ENCODE measurements around the gene GFPT2.

The GFPT2 gene

GRCh38 chr5:180370861-180371641 lies 17.9 kb upstream of the GFPT2 start:
- no peak for DNase-seq (ENCODE audit: low read depth)

GRCh38 chr5:180367991-180368390 lies 14.9 kb upstream of the GFPT2 start:
- no peak overlapping the region for H3K4me3 ChIP-seq (ENCODE audit: low read depth, low read length)
- DNase-seq (ENCODE audit: low read depth) = no peak
- TF ChIP-seq CTCF (IDR thresholded peaks at IDR 0.05; ENCODE audit: low read depth, low read length) (no peak), POLR2A (IDR thresholded peaks at IDR 0.05; ENCODE audit: extremely low read depth, insufficient read length) (no peak), MAX (IDR thresholded peaks at IDR 0.05; ENCODE audit: low read depth, low read length) (no peak), MYC (IDR thresholded peaks at IDR 0.05; ENCODE audit: low read depth, low read length) (no peak)

More at GRCh38 chr5:180370861-180371641, 17.9 kb upstream of the GFPT2 start:
- no peak overlapping the region for H3K4me3 ChIP-seq (ENCODE audit: low read depth, low read length)
- TF ChIP-seq MYC (IDR thresholded peaks at IDR 0.05; ENCODE audit: low read depth, low read length) (no peak), POLR2A (IDR thresholded peaks at IDR 0.05; ENCODE audit: extremely low read depth, insufficient read length) (no peak), MAX (IDR thresholded peaks at IDR 0.05; ENCODE audit: low read depth, low read length) (no peak), CTCF (IDR thresholded peaks at IDR 0.05; ENCODE audit: low read depth, low read length) (no peak)

GRCh38 chr5:180367300-180367699 lies 14.2 kb upstream of the GFPT2 start:
- DNase-seq (ENCODE audit: low read depth) = no peak
- H3K4me3 ChIP-seq (ENCODE audit: low read depth, low read length) = no peak overlapping the region
- TF ChIP-seq MAX (IDR thresholded peaks at IDR 0.05; ENCODE audit: low read depth, low read length) (no peak), CTCF (IDR thresholded peaks at IDR 0.05; ENCODE audit: low read depth, low read length) (no peak), POLR2A (IDR thresholded peaks at IDR 0.05; ENCODE audit: extremely low read depth, insufficient read length) (no peak), MYC (IDR thresholded peaks at IDR 0.05; ENCODE audit: low read depth, low read length) (no peak)

- no peak for DNase-seq (ENCODE audit: low read depth)
- TF ChIP-seq POLR2A (IDR thresholded peaks at IDR 0.05; ENCODE audit: extremely low read depth, insufficient read length) (no peak), CTCF (IDR thresholded peaks at IDR 0.05; ENCODE audit: low read depth, low read length) (no peak), MYC (IDR thresholded peaks at IDR 0.05; ENCODE audit: low read depth, low read length) (no peak), MAX (IDR thresholded peaks at IDR 0.05; ENCODE audit: low read depth, low read length) (no peak)
- no peak overlapping the region for H3K4me3 ChIP-seq (ENCODE audit: low read depth, low read length)
These were observed 13.2 kb upstream of the GFPT2 start for GRCh38 chr5:180366326-180366725.

- H3K4me3 ChIP-seq (ENCODE audit: low read depth, low read length) = no peak overlapping the region
- no peak for TF ChIP-seq MYC (IDR thresholded peaks at IDR 0.05; ENCODE audit: low read depth, low read length)
- TF ChIP-seq CTCF (IDR thresholded peaks at IDR 0.05; ENCODE audit: low read depth, low read length) = no peak
- no peak for TF ChIP-seq POLR2A (IDR thresholded peaks at IDR 0.05; ENCODE audit: extremely low read depth, insufficient read length)
- DNase-seq (ENCODE audit: low read depth) = no peak
These were observed 12.7 kb upstream of the GFPT2 start for GRCh38 chr5:180365829-180366228.
